ENCODE data around the gene ACOX3. TPM values are rescaled to one million over a fixed set of nuclear protein-coding genes. Genes with fewer than 3 reads are reported as not detected.
A peak's percentile ranks its signal among the peaks of the same experiment; 100 is the strongest.
"Not testable (repeated sequence)": the region's sequence is repeated elsewhere in the genome, so short reads cannot be mapped to it uniquely, and the experiment has no call there.

Gene ACOX3
- 22.5 TPM for total RNA-seq
- long read RNA-seq, transcript ACOX3-203 (18 exons, 2,253 nt) = major isoform, 29 of 57 reads
- long read RNA-seq, partial matches to known transcripts = 10 of 57 reads
- long read RNA-seq, other reads (novel, unspliced or antisense) = 17 of 57 reads

GRCh38 chr4:8440492-8441311, at the start of gene ACOX3, which contains the start of gene TRMT44:
ACOX3 (minus strand) TSS chr4:8440723; CDS start chr4:8416521, 24,202 bp downstream.
TRMT44 (plus strand) TSS chr4:8440777; CDS start chr4:8440823, 46 bp downstream.
- ATAC-seq (ENCODE audit: poor library complexity) (peak; percentile 98), DNase-seq (peak; percentile 95)
- intact Hi-C loops (cut with DNase I) = no loop called here

GRCh38 chr4:8488791-8489369, 48.4 kb upstream of the ACOX3 start:
- DNase-seq (no peak), ATAC-seq (ENCODE audit: poor library complexity) (no peak)
- intact Hi-C loops (cut with DNase I) = no loop called here

- DNase-seq; intact Hi-C loops (cut with DNase I): not testable (repeated sequence)
Observed at GRCh38 chr4:8486643-8487042, 46.1 kb upstream of the ACOX3 start.

GRCh38 chr4:8480221-8480620, 39.7 kb upstream of the ACOX3 start:
- no peak for DNase-seq
- ATAC-seq (ENCODE audit: poor library complexity) = no peak
- intact Hi-C loops (cut with DNase I) = no loop called here

More at GRCh38 chr4:8486643-8487042, 46.1 kb upstream of the ACOX3 start:
- ATAC-seq (ENCODE audit: poor library complexity) = not testable (repeated sequence)

- DNase-seq (no peak), ATAC-seq (ENCODE audit: poor library complexity) (no peak)
- intact Hi-C loops (cut with DNase I) = no loop called here
Observed at GRCh38 chr4:8478801-8479744, 38.5 kb upstream of the ACOX3 start.

- no peak for ATAC-seq (ENCODE audit: poor library complexity)
- no peak for DNase-seq
- intact Hi-C loops (cut with DNase I) = no loop called here
Observed at GRCh38 chr4:8478371-8478770, 37.8 kb upstream of the ACOX3 start.

- intact Hi-C loops (cut with DNase I) = no loop called here
- no peak for ATAC-seq (ENCODE audit: poor library complexity)
Observed at GRCh38 chr4:8477676-8478075, 37.2 kb upstream of the ACOX3 start.

GRCh38 chr4:8477095-8477635, 36.6 kb upstream of the ACOX3 start:
- DNase-seq = no peak
- ATAC-seq (ENCODE audit: poor library complexity) = no peak
- intact Hi-C loops (cut with DNase I) = no loop called here

More at GRCh38 chr4:8477676-8478075, 37.2 kb upstream of the ACOX3 start:
- no peak for DNase-seq

- DNase-seq (no peak), ATAC-seq (ENCODE audit: poor library complexity) (no peak)
- intact Hi-C loops (cut with DNase I) = no loop called here
Observed at GRCh38 chr4:8475751-8476575, 35.4 kb upstream of the ACOX3 start.

DNA sequence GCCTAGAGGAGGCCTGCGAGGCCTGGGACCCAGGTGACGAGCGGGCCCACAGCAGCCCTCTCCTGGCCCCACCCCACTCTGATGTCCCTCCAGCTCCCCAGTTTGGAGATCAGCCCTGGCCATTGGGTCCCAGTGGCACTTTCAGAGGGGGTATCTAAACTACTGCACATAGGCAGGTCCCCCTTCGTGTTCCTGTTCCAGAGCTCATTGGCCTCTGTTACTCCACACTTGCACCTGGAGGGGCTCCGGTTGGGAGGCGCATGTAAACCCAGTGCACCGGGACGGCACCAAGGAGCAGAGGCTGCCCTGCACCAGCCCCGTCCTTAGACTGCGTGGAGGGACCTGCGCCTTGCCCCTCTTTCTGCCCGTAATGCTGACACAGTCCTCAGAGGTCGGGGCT, 34.3 kb upstream of the ACOX3 start:
- intact Hi-C loops (cut with DNase I) = no loop called here
- no peak for ATAC-seq (ENCODE audit: poor library complexity)
- DNase-seq = no peak

DNA sequence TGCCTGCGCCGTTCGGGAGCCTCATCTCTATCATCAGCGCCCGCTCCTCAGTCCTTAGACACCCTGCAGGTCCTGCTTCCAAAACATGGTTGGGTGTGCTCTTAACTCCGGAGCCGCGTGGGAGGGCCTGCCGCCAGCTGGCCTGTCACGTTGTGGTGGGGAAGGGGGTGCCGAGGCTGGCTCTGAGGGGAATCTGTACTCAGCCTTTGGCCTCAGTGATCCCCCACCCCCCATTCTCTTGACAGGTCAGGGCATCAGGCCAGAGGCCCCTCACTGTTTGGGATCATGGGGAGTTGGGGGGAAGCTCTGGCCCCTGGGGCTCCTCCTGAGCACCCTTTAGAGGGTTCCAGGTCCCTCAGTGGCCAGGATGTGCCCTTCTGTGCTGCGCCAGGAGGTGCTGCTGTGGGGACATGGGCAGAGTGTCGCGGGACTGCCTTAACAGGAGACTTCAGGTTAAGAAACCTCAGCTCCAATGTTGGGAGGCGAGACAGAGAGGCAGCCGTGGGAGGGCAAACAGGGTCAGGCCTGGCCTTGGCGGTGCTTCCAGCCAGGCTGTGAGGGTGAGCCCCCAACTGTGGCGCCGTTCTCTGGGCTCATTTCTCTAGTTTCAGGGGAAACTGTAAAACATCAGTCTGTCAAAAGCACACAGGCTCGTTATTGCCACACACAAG, 33.5 kb upstream of the ACOX3 start:
- ATAC-seq (ENCODE audit: poor library complexity) = no peak
- DNase-seq = no peak
- intact Hi-C loops (cut with DNase I) = no loop called here

GRCh38 chr4:8473198-8473919, 32.8 kb upstream of the ACOX3 start:
- no peak for DNase-seq
- no peak for ATAC-seq (ENCODE audit: poor library complexity)
- intact Hi-C loops (cut with DNase I) = no loop called here

GRCh38 chr4:8472689-8473197, 32.2 kb upstream of the ACOX3 start:
- peak; percentile 54 for ATAC-seq (ENCODE audit: poor library complexity)
- peak; percentile 58 for DNase-seq
- intact Hi-C loops (cut with DNase I) = no loop called here

DNA sequence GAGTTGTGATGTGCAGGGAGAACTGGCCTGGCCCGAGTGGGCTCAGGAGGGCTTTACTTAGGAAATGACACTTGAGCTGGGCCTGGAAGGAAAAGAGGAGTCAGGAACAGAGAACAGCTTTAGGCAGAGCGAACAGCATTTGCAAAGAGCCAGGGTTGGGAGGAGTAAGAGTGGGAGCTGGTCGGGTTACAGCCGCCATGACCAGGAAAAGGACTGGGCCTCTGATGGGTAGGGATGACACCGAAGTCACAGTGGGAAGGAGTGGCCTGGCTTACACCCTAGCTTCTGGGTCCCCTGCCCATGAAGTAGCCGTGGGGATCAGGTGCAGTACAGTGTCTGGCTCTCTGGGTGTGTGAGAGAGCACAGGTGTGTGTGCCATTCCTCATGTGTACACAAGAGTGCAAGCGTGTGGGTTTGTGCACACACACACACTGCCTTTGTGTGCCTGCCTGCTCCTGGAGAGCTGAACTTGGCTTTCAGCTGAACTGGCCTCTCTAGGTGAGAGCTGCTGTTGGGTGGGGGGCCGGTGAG, 31.7 kb upstream of the ACOX3 start:
- ATAC-seq (ENCODE audit: poor library complexity) (no peak), DNase-seq (no peak)
- intact Hi-C loops (cut with DNase I) = no loop called here

DNA sequence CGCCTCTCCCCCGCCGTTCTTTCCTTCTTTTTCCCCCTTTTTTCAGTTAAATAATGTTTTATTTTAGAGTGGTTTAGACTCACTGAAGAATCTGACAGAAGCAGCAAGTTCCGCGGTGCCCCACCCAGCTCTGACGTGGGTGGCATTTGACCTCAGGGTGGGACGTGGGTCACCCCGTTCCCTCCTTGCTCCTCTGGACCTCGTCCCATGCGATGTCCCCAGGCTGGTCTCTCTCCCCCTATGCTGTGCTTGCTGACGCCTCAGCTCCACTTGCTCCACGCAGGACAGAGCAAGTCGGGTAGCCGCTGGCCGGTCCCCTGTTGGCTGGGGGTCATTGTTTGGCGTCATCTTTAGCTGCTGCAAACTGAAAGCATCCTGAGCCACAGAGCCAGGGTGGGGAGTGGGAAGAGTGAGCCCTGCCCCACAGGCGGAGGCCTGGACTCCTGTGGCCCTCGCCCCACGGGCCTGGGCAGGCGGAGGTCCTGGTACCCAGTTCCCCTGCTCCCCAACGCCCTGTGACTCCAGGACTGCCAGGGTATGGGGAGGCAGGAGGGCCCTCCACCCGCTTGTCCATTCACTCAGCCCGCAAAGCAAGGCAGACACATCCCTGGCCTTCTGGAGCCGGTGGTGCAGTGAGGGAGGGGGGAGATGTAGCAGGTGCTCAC, 30.8 kb upstream of the ACOX3 start:
- intact Hi-C loops (cut with DNase I) = no loop called here
- DNase-seq = no peak

More for the DNA sequence above, 30.8 kb upstream of the ACOX3 start:
- no peak for ATAC-seq (ENCODE audit: poor library complexity)
